Measurements from ENCODE around the gene CAPN15.

Gene CAPN15

DNA sequence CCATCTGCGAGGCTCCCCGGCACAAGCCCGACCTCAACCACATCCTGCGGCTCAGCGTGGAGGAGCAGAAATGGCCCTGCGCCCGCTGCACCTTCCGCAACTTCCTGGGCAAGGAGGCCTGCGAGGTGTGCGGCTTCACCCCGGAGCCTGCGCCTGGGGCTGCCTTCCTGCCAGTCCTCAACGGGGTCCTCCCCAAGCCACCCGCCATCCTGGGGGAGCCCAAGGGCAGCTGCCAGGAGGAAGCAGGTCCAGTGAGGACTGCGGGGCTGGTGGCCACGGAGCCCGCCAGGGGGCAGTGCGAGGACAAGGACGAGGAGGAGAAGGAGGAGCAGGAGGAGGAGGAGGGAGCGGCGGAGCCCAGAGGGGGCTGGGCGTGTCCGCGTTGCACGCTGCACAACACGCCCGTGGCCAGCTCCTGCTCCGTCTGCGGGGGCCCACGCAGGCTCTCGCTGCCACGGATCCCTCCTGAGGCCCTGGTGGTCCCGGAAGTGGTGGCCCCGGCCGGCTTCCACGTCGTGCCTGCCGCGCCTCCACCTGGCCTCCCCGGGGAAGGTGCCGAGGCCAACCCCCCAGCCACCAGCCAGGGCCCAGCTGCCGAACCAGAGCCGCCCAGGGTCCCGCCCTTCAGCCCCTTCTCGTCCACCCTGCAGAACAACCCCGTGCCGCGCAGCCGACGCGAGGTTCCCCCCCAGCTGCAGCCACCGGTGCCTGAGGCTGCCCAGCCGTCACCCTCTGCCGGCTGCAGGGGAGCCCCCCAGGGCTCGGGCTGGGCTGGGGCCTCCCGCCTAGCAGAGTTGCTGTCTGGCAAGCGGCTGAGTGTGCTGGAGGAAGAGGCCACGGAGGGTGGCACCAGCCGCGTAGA lies 19.6 kb downstream of the CAPN15 start:
- DNase-seq (ENCODE audit: low read depth), result peak; percentile 81

GRCh38 chr16:548586-548985 lies 21.1 kb downstream of the CAPN15 start:
- no peak for DNase-seq (ENCODE audit: low read depth)

- DNase-seq (ENCODE audit: low read depth), result no peak
Observed at GRCh38 chr16:549544-550263, 22.2 kb downstream of the CAPN15 start.

DNA sequence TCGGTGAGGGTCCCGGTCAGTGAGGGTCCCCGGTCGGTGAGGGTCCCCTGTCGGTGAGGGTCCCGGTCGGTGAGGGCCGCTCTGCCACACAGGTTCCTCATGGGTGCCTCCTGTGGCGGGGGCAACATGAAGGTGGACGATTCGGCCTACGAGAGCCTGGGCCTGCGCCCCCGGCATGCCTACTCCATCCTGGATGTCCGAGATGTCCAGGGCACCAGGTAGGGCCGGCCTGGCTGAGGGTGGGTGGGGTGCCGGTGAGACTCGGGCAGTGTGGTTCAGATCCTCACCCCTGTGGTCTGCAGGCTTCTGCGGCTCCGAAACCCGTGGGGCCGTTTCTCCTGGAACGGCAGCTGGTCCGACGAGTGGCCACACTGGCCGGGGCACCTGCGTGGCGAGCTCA lies 23.7 kb downstream of the CAPN15 start:
- no peak for DNase-seq (ENCODE audit: low read depth)

DNA sequence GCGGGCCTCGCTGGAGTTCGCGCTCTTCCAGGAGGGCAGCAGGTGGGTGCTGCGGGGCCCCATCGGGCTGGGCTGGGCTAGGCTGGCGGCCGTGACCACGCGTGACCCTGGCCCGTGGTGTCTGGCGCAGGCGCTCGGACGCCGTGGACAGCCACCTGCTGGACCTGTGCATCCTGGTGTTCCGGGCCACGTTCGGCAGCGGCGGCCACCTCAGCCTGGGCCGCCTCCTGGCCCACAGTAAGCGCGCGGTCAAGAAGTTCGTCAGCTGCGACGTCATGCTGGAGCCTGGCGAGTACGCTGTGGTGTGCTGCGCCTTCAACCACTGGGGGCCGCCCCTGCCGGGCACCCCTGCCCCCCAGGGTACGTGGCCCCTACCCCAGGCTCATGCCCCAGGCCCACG lies 24.7 kb downstream of the CAPN15 start:
- DNase-seq (ENCODE audit: low read depth), result no peak

GRCh38 chr16:553601-554296 lies 26.2 kb downstream of the CAPN15 start:
- no peak for DNase-seq (ENCODE audit: low read depth)

DNA sequence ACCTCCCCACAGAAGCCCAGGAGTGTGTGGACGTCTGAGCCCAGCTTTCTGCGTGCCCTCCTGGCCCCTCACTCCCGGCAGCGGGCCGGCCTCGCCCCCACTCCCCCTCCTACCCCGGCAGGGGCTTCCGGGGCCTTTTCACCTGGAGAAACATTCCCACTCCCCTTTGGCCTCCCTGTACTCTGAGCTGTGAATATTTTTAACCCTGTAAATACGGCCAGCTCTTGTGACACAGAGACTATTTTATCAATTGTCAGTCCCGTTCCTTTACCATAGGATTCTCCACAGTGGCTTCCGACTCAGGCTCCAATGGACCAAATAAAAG lies 26.7 kb downstream of the CAPN15 start:
- no peak for DNase-seq (ENCODE audit: low read depth)

DNA sequence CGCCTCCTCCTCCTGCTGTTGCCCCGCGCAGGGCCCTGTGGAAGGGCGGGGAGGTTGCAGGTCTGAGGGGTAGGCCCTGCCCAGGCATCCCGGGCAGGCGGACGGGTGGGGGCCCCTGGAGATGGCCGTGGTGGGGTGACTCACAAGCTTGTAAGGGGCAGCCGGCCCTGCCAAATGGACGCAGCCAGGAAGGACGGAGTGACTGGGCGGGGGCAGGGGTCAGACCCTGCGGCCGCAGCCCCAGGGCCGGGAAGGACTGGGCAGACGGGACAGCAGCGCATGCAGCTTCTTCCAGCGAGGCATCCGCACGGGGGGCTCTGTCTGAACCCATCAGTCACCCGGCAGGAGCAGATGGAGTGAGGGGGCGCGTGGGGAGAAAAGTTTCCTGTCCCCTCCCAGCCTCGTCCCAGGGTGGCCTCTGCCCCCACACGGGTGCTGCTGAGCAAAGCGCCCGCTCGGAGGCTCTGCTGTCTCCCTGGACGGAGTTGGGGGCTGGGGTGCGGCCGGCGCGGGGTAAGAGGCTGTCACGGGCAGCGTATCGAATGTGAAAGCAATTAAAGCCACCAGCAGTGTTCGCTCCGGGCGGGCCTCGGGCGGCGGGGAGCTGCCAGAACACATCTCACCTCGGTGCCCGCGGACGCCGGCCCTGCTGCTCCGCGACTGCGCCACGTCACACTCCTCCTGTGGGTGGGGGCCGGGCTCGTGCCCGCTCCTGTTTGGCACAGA lies 27.3 kb downstream of the CAPN15 start:
- DNase-seq (ENCODE audit: low read depth), result no peak

GRCh38 chr16:555528-556473 lies 28.3 kb downstream of the CAPN15 start:
- no peak for DNase-seq (ENCODE audit: low read depth)

- no peak for DNase-seq (ENCODE audit: low read depth)
Observed at GRCh38 chr16:556474-557173, 29.1 kb downstream of the CAPN15 start.

GRCh38 chr16:557463-558297 lies 30.2 kb downstream of the CAPN15 start:
- no peak for DNase-seq (ENCODE audit: low read depth)

DNA sequence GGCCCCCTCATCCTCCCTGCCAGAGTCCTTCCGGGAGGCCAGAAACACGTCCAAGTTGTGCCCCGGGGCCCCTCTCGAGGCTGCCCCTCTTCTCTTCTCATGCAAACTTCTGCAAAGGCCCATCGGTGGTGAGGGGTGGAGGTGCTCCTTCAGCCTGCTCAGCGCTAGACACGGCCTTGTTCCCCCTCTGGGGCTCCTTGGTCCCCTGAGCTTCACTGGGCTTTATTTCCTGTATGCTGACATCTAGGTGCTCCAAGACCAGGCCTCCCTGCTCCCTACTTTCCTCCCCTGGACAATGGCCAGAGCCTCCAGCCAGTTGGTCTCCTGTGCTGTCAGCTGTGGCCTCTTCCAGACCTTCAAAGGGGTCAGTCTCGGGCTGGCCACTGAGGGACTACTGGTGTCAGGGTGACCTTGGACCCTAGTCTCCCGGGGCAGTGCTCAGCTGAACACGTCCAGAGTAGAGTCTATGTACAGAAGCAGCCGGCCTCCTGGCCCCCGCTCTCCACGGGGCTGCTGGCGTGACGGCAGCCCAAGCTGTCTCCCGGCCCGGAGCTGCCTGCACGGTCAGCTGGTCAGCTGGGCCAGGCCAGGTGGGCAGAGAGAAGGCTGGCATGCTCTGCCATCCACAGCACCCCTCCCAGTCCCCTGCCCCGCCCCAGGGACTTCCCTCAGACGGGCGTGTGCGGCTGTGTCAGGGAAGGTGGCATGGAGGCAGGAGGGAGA lies 30.9 kb downstream of the CAPN15 start:
- no peak for DNase-seq (ENCODE audit: low read depth)

DNA sequence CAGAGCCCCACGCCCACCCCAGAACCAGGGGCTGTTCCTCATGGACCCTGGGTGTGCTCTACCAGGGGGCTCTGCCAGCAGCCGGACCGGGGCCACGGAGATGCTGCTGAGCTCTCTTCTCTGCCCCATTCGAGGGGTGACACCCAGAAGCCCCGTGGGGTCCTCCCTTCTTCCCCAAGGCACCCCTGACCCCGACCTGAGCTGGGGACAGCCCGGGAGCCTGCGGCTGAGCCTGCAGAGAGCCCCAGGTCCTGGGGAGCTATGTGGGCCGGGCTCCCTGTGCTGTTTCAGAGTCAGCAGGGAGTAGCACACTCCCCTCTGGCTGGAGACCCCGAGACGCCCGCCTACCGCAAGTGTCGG lies 31.5 kb downstream of the CAPN15 start:
- DNase-seq (ENCODE audit: low read depth), result no peak

DNA sequence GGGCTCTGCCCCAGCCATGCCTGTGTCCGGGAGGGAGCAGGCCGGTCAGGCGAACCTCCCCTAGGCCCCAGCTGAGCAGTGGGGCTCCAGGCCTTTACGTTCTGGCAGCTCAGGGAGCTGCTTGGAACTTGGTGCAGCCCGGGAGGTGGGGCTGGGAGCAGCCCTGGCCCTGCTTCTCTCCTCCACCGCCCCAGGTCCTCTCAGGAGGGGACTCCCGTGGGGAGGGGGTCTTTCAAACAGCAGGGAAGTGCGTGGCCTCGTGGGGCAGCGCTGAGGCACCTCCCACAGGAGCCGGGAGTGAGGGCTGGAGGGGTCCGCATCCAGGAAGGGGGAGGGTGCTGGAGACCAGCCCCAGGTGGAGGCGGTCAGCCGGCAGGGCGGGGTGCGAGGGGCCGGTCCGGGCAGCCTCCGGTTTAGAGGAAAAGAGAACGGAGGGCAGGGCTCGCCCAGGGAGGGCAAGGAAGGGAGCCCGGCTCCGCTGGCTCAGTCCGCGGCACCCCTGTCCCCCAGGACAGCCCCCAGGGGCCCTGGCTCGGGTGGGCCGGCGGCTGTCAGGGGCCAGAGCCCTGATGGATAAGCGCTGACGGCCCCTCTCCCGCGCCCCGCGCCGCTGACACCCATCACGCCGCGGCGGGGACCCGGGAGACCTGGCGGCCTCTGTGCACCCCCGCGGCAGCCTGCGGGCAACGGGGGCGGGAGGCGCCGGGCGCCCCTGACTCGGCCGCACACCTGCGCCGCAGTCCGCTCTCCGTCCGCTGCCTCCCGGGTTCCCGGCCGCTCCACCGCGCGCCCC lies 32.1 kb downstream of the CAPN15 start:
- no peak for DNase-seq (ENCODE audit: low read depth)

DNA sequence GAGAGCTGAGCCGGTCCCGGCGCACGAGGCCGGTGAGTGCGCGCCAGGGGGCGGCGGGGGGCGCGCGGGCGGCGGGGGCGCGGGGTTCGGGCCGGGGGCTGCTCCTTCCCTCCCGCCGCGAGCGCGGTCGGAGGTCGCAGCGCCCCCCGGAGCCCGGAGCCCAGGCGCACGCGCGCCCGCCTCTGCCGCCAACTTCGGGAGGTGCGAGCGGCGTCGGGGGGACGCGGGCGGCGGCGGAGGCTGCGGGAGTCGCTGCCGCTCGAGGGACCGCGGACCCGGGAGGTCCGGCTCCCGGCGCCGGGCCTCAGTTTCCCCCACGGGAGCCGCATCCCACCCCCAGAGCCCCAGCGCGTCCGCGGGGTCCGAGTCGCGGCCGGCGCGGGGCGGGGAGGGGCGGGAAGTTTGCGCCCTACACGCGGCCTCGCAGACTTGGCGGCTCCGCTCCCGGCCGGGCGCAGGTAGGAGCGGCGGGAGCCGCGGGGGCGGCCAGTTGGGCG lies 32.7 kb downstream of the CAPN15 start, which contains the start of gene PRR35:
PRR35 (plus strand) TSS at position 191 of the 497 bp plus-strand sequence. CDS start 2,901 bp downstream, outside the sequence.
- DNase-seq (ENCODE audit: low read depth), result no peak

DNA sequence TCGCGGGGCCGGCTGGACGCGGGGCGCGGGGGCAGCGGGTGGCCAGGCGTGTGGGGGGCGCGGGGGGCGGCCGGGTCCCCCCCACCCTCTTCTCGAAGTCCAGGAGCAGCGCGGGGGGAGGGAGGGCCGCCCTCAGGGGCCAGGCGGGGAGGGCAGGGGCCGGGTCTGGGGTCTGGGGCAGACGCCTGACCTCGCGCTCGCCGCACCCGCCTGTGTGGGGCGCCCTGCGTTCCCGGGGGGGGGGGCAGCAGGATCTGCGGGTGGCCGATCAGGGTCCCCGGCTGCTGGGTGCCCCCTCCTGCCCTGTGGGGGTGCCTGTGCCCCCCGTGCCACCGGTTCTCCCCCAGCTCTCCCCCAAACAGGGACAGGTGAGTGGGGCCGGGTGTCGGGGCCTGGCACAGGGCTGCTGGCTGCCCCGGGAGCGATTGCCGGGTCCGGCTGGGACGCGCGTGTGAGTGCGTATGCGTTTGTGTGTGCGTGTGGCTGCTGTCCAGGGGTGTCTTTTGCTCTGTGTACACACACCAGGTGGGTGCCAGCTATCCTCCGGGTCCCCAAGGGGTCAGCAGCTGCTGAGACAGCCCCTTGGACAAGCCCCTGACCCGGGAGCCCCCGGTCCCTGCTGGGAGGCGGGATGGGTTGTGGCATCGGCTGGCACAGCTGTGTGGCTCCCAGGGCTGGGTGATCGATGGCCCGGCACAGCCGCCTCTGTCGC lies 33.3 kb downstream of the CAPN15 start:
- no peak for DNase-seq (ENCODE audit: low read depth)

- DNase-seq (ENCODE audit: low read depth), result no peak
Observed at GRCh38 chr16:561413-561794, 33.9 kb downstream of the CAPN15 start.
